SIG-M5 treated with dmso at 0.1 percent for 504 hours (cell line): ENCODE measurements around the gene AFF4.

ENCODE experiments used
- DNase-seq: peaks from one replicate; lab custom pipeline; 2025; ENCODE audit not compliant: unreplicated experiment; lab: John Stamatoyannopoulos, UW

The AFF4 gene

DNA sequence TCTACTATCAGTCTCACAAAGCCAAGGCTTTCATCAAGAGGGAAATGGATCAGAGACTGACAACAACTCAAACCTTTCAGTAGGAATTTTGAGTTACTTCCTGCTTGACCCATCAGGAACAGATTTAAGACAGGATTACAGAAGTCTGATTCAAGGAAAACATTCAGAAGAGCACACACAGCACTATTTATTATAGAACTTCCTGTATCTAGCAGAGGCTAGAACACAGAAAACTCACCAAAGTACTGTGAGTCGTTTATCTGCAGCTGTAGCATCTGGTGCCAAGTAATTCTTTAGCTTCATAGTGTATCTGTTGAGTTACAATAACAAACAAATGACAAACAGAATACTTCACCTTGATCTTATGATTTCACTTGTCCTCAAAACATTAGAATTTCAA is 76.2 kb downstream of the AFF4 start:
- no peak for DNase-seq

DNA sequence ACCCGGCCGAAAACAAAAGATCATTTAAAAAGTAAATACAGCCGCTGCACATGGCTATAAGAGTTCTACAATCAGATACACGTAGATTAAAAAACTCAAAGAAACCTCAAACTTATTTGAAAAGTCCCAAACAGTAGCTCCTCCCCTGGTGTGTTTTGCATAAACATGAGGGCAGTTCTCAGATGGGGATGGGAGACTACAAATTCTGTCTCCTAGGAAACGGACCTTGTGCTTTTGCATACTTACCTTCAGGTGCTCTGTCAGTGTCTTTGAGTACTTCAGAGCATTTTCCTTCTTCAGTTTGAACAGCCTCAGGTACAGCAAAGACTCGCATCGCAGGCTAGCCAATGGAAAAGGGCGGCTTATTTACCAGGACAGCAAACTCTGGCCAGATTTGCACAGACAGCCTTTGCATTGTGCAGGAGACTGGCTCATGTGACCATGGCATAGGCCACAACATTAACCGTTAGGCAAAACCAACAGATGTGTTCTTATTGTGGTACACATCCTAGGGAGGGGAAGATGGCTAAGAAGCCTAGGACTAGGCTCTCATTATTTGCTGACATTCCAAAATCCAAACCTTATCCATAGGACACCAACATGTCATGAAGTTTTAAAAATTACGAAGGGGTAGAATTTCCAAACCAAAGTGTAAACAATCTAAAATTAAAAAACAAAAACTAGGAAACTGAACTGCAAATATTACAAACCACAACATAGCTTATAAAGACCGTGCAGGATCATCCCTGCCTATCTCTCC is 77.2 kb downstream of the AFF4 start:
- no peak for DNase-seq

DNA sequence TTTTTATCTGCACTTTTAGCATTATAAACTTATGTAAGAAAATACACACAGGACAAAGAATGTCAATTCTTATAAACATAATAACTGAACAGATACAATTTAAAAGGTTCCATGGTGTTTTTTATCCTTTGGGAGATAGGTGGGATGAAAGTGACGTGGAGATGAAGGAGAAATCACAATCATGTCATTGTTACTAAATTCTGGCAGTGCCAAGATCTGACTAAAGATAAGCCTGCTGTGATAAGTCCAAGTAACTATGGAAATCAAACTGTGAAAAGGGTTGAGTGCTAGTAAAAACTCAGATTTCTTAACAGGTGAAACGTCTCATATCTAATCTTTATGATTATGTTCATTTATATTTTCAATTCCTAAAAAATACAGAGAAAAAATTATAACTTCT is 78.9 kb downstream of the AFF4 start:
- DNase-seq, result no peak

DNA sequence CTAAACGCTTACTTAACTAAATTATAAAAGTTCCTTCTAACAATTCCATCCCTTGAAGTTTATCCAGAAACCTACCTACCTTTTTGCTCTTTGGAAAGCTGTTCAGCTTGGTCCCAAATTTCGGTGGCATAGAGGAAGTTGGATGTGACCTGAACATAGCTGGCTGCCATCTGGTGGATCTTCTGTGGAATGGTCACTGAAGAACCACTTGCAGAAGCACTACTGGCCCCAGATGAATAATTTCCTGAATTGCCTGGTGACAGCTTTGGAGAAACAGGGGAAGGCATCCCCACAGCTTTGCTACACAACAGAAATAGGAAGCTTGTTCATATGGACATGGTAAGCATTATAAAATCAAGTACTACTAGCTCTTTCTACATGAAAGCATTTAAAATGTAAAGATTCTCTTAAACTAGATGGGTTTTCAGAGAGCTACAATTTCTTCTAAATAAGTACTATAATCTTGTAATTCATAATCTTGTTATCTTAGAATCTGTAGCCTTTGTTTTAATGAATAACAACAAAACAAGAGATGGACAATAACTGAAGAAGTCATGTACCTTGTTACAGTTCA is 80.1 kb downstream of the AFF4 start:
- DNase-seq, result peak; percentile 88

DNA sequence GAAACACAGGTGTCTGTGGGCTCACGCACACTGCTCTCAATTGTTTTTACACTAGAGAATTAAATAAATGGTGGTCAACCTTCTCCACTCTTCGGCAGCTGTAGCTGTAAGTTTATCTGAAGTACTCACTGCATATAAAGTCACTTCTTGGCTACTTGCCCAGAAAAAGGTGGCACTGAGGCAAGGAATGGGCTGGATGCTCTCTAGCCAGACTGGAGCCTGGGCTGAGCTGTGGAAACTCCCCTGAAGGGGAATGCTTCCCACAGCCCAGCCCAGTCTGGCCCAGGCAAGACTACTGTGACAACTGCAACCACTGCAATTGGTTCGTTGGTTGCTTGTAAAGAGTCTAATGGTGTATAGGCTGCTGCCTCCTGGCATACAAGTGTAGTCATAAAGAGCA is 85.5 kb downstream of the AFF4 start:
- DNase-seq, result no peak

DNA sequence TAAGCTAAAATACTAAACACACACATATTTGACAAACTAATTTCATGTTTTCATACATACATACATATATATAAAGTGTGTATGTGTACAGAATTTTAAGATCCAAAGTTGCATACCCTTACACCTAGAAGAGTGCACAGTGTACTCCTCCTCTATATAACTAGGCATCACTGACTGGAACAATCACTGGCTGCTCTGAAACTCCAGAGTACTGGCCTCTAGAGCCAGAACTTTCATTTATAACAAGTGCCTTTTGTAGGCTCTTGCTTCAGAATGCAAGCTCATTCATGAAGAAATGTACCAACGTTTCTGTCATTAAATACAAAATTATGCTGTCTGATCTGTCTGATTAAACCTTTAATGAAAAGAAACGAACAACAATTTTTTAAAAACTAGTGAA is 86.0 kb downstream of the AFF4 start:
- DNase-seq, result no peak

DNA sequence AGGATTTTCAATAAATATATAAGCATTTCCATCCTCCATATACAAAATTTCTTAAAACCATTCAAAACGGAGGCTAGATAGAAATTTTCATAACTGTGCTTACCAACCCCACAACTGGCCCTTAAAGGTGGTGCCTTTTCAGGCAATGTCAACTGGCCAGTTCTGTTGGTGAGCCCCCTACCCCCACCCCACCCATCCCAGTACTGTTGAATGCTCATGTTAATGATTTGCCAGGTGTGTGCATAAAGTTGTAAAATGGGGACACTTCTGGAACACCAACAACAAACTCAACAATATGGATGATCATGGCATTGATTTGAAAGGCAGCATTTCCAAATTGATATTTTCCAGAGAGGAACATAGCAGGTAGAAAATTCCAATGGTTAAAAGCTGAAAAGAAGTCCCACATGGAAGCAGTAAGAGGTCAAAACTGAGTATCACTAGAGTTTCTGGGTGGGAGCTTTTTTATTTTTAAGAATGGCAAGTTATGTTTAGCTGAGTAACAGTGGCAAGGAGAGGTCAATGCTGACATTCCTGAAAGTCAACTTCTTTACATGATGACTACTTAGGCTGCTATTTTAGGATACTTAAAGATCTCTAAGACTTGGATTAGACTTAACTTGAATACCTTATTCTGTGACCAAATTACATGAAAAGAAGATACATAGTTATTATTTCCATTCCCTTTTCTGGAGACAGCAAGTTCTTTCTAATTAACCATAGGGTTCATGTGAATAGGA is 87.2 kb downstream of the AFF4 start:
- no peak for DNase-seq

DNA sequence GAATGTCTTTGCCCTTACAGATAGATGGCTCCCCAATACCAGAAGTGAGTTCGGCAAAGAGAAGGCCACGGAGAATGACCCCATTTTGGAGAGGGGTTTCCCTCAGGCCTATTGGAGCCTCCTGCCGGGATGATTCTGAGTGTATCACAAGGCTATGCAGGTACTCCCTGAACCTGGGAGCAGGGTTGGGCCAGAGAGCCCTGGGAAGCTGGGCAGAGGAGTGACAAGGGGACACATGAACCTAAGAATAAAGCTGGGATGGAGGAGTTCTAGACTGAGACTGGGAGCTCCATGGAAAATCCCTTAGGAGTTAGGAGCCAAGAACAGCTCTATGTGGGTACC is 89.5 kb downstream of the AFF4 start:
- DNase-seq, result no peak

DNA sequence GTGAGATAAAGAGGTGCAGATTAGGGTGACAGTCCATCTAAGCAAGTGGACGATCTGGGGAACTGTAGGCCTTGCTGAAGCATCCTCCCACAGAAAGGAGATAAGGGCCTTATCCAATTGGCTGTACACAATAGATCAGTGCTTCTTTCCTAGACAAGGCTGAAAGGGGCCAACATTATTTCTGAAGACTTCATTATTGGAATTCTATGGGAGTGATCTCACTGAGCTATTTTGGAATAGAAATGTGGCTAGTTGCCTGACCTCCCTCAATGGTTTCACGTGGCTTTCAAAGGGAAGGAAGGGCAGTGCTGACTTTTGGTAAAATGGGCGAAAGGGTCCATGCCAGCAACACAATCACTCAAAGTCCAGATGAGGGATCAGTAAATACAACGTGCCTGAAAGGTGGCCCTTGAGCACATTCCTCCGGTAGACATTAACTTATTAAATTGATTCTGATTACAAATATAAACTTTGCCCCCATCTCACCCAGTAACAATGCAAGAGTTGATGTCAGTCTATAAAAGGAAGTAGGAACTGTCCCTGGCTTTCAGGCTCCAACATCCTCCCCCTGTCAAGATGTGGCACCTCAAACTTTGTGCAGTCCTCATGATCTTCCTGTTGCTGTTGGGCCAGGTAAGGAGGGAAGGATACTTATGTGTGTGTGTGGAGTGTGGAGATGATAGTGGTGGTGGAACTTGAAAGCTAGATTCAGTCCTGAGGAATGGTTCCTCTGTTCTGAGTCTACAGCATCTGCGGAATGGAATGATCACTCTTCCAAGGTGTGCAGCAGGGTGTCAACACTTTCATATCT is 90.1 kb downstream of the AFF4 start, which contains the start of gene LEAP2:
Gene LEAP2, plus strand, starts transcription at position 550 of the 811 bp plus-strand sequence. Its CDS starts 27 bp downstream, at position 577.
- DNase-seq, result no peak

DNA sequence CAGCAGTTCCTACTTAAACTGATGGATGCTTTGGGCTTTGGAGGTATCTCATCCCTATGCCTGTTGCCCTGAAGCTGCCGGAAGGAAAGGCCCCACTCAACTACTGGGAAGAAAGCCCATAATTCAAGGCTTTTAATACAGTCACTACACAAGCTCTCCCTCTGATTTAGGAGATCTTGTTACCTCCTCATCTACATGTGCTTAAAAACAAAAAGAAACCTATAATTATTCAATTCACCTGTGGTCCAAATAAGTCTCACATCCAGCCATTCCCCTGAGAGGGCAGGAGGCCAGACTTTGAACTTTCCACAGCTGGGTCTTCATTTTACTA is 90.7 kb downstream of the AFF4 start:
- DNase-seq, result no peak

DNA sequence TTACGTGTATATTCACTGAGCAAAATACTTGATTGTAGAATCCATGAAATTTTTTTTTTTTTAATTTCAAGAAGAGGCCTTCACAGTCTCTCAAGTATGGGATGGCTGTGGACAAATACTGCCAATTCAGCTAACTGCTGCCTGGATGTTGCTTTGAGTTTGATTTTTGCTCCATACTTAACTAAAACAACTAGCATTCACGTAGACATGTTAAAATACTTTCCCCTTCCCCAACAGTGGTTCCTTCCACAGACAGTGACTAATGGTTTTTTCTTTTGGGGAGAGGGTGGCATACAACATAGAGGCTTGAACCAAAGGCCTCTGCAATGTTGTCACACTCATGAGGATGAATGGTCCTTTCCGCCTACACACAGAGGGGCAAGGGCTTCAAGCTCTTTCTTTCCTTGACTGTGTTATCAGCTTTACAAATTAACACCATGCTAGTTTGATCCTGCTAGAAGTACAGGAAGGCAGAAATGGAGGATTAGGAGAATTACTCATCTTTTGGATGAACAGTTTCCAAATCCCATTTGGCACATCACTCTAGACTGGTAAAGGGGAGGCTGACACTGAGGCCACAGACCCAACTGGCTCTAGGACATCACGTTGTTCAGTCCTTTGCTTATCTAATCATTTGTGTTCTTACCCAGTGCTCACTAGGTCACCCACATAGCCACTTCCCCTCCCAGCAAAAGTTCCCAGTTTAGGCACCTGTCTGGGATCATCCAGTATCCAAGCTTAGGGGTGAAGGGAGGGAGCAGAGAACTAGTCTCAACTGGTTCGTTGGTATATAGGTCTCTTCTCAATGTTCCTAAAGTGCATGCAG is 91.8 kb downstream of the AFF4 start:
- DNase-seq, result no peak

DNA sequence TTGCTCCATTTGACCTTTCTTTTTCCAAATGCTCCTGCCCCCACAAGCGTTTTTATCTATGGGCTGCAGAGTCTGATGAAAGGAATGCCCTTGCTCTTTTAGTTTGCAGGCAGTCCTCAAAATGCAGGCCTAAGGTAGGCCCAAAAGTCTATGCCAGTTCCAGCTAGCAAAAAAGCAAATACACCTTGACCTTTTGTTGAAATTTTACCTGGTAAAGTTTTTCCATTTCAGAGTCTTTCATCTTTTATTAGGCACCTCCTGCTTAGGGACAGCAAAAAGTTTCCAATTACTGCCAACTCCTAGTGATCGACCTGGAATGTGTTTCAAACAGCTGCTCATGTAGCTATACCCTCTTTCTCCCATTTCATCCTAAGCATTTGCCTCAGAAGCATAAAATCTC is 92.6 kb downstream of the AFF4 start:
- no peak for DNase-seq

DNA sequence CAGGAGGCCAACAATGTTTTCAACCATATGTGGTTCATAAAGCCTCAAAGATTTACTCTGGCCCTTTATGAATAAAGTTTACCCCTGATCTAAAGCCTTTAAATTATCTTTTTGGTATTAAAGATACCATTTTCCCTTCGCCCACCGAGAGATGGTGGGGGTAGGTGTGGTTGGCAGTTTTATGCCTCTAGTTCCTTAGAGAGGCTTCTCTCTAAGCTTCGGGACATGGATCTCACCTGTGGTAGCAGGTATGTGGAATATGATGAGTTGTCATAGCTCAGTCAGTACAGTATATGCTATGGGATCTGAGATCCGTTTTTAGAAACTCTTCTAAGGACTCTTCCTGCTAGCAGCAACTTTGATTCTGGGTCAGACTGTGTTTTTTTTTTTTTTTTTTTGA is 94.7 kb downstream of the AFF4 start:
- no peak for DNase-seq

DNA sequence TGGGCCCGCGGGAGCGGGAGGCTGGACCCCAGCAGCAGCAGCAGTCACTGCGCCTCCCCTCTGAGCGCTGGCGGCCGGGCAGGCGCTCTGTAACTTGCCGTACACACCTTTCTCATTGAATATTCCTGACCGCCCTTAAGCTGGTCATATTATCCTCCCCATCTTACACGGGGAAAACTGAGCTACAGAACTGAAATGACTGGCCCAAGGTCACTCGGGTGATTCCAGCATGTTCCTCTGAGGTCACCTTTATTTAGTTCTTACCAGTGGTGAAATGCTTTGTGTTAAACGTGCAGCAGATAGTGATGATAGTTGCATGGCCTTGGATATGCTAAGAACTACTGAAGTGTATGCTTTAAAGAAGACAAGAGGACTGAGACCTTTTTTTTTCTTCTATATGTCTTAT is 96.4 kb downstream of the AFF4 start:
- no peak for DNase-seq

DNA sequence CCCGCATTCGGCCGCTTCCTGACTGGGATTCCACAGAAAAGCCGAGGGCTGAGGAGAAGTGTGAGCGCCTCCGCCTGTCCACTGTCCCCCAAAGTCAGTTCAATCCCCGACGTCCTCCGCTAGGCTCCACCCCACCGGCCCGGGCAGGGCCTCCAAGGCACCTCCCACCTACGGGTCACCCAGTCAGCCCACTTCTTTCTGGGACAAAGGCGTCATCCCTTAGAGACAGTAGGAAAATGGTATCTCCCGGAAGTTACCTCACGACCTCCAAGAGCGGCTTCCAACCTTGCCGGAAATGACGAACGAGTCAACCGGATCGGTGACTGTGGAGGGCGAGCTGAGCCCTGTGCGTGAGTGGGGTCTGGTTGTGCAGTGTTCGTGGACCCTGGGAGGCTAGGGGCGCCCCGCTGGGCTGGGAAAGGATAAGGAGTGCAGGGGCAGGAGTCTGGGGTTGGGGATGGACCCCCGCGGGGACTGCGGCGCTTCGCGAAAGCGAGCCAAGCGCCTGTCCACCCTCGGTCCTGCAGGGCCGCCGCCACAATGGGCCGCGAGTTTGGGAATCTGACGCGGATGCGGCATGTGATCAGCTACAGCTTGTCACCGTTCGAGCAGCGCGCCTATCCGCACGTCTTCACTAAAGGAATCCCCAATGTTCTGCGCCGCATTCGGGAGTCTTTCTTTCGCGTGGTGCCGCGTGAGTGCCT is 96.9 kb downstream of the AFF4 start, which contains the start of the genes GDF9 and UQCRQ:
Gene GDF9, minus strand, starts transcription at position 128 of the 704 bp plus-strand sequence. CDS start 1,936 bp downstream, outside the sequence.
Gene UQCRQ, plus strand, starts transcription at position 301 of the 704 bp plus-strand sequence. Its CDS starts 240 bp downstream, at position 541.
- DNase-seq, result peak; percentile 99

DNA sequence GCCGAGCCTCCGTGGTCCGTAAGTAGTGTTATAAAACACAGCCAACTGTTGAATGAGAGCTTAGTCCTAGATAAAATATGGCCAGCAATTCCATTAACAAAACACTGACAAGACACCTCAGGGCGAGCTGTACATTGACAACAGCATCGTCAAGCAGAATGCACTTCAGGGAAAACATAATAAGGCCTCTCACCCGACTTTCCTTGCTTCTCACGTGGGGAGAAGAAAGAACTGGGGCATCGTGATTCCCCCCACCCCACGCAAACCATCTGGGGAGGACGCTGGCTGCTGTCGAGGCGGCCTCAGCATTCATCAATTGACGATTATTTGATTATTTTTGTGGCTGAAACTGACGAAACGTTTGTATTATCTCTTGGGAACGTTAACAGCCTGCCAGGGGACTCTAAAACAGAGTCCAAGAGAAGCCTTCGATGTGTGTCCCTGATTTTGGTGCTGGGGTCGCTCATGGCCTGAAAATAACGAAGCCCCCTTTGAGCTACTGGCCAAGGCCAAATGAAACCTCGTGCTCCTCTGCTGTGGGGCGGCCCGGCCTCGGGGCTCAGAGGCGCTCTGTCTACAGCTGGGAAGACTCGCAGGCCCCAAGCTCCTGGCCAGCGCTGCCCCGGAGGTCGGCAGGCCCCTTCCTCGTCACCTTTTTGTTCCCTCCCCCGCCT is 97.6 kb downstream of the AFF4 start:
- DNase-seq, result no peak

DNA sequence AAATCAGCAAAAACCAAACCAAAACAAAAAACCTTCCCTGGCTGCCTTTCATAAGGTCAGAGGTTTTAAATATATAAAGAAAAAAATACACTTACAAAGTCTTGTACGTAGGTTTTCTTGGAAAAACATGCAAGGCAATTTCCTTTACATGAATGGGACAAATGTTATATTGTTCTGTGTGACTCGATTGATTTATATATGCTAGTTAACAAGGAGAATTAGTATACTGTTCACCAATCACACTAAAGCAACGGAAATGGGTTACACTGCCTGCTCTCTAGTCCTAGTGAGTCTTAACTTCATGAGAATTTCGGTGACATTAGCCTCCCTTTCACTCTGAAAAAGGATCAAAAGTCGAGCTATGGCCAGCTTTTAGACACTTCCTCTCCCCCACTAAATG is 102.7 kb downstream of the AFF4 start:
- DNase-seq, result no peak

DNA sequence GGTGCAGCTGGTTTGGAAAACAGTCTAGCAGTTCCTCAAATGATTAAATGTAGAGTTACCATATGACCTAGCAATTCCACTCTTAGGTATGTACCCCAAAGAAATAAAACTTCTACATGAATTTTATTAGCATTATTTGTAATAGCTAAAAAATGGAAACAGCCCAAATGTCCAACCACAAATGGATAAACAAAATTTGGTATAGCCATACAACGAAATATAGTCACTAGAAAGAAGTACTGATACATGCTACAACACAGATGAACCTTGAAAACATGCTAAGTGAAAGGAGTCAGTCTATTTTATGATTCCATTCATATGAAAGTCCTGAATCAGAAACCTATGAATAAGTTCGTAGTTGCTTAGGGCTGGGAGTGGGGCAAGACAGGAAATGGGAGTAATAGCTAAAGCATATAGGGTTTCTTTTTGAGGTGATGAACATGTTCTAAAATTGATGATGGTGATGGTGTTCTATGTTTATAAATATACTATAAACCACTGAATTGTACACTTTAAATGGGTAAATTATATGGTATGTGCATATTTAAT is 103.5 kb downstream of the AFF4 start:
- DNase-seq, result no peak

DNA sequence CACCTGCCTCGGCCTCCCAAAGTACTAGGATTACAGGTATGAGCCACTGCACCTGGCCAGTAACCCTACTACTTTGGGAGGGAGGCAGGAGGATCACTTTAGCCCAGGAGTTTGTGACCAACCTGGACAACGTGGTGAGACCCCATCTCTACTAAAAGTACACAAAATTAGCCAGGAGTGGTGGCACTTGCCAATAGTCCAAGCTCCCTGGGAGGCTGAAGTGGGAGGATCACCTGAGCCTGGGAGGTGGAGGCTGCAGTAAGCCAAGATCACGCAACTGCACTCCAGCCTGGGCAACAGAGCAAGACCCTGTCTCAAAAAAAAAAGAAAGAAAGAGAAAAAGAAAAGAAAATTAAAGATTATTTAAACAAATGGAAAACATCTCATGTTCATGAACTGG is 107.4 kb downstream of the AFF4 start:
- no peak for DNase-seq
